ENCODE results near the gene RNF168.
"Not testable (repeated sequence)": the region's sequence is repeated elsewhere in the genome, so short reads cannot be mapped to it uniquely, and the experiment has no call there.

The RNF168 gene

GRCh38 chr3:196524527-196524926 is 21.0 kb upstream of the RNF168 start:
- TF ChIP-seq CTCF (IDR thresholded peaks at IDR 0.05; ENCODE audit: low read depth, low read length), result peak; percentile 19
- no peak overlapping the region for H3K4me3 ChIP-seq (ENCODE audit: low read depth, low read length)
- in situ Hi-C loops (cut with HindIII; ENCODE audit: low sequenced_read_pairs), result no loop called here
- no peak for DNase-seq (ENCODE audit: low read depth, low spot score)

GRCh38 chr3:196523841-196524240 is 20.3 kb upstream of the RNF168 start:
- TF ChIP-seq CTCF (IDR thresholded peaks at IDR 0.05; ENCODE audit: low read depth, low read length), result no peak
- in situ Hi-C loops (cut with HindIII; ENCODE audit: low sequenced_read_pairs), result no loop called here
- no peak overlapping the region for H3K4me3 ChIP-seq (ENCODE audit: low read depth, low read length)
- DNase-seq (ENCODE audit: low read depth, low spot score), result no peak

- DNase-seq (ENCODE audit: low read depth, low spot score); H3K4me3 ChIP-seq (ENCODE audit: low read depth, low read length); in situ Hi-C loops (cut with HindIII; ENCODE audit: low sequenced_read_pairs): not testable (repeated sequence)
These were observed 17.7 kb upstream of the RNF168 start for GRCh38 chr3:196521291-196521690.

- no peak for DNase-seq (ENCODE audit: low read depth, low spot score)
- TF ChIP-seq CTCF (IDR thresholded peaks at IDR 0.05; ENCODE audit: low read depth, low read length), result no peak
- in situ Hi-C loops (cut with HindIII; ENCODE audit: low sequenced_read_pairs), result no loop called here
- H3K4me3 ChIP-seq (ENCODE audit: low read depth, low read length), result no peak overlapping the region
These were observed 16.1 kb upstream of the RNF168 start for GRCh38 chr3:196519718-196520082.

- peak; percentile 59 for DNase-seq (ENCODE audit: low read depth, low spot score)
- in situ Hi-C loops (cut with HindIII; ENCODE audit: low sequenced_read_pairs), result no loop called here
These were observed 15.6 kb upstream of the RNF168 start for GRCh38 chr3:196518966-196519717.

GRCh38 chr3:196517919-196518318 is 14.4 kb upstream of the RNF168 start:
- TF ChIP-seq CTCF (IDR thresholded peaks at IDR 0.05; ENCODE audit: low read depth, low read length), result no peak
- no peak overlapping the region for H3K4me3 ChIP-seq (ENCODE audit: low read depth, low read length)
- in situ Hi-C loops (cut with HindIII; ENCODE audit: low sequenced_read_pairs), result no loop called here
- no peak for DNase-seq (ENCODE audit: low read depth, low spot score)

More at GRCh38 chr3:196518966-196519717, 15.6 kb upstream of the RNF168 start:
- H3K4me3 ChIP-seq (ENCODE audit: low read depth, low read length), result no peak overlapping the region
- TF ChIP-seq CTCF (IDR thresholded peaks at IDR 0.05; ENCODE audit: low read depth, low read length), result peak; percentile 41

- no peak for DNase-seq (ENCODE audit: low read depth, low spot score)
- no peak for TF ChIP-seq CTCF (IDR thresholded peaks at IDR 0.05; ENCODE audit: low read depth, low read length)
- in situ Hi-C loops (cut with HindIII; ENCODE audit: low sequenced_read_pairs), result no loop called here
- no peak overlapping the region for H3K4me3 ChIP-seq (ENCODE audit: low read depth, low read length)
These were observed 13.7 kb upstream of the RNF168 start for GRCh38 chr3:196517162-196517800.
